ENCODE data around the gene TEAD3. TPM values are rescaled to one million over a fixed set of nuclear protein-coding genes. Genes with fewer than 3 reads are reported as not detected.

The TEAD3 gene
- total RNA-seq, 4 donors from 2014 or later: 10.2 to 107 (median 17.2) TPM

DNA sequence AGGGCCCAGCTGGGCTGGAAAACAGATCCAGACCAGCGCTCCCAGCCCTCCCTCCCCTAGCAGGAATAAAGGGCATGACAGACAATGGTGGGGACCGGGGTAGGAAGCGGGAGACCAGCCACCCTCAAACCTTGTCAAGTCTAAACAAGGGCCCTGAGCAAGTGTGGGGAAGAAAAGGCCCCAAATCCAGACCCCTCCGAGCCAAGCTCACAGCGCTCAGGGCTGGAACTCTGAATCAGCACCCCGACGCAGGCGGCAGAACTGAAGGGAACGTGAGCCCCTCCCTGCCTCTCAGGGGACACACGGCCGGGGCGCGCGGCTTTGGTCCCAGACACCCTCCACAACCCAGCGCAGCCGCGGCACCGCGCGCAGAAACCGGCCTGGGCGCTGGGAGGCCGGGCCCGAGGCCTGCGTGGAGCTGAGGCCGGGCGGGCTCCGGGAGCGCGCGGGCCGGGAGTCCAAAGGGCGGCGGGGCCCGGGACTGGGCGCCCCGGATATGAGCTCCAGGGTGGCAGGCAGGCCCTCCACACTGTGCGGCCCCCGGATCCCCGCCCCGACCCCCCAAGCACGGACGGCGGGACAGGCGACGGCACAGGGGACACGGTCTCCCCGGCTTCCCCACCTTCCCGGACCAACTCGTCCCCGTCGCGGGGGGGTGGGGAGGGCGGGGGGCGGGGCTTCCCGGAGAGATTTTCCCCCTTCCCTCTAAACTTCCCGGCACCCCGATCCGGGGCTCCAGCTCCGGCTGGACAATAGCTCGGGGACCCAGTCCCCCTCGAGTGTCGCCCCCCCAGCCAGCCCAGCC lies 641 bp downstream of the TEAD3 start:
- TF ChIP-seq POLR2A (IDR thresholded peaks at IDR 0.05): no peak
- TF ChIP-seq, protein P1, sequence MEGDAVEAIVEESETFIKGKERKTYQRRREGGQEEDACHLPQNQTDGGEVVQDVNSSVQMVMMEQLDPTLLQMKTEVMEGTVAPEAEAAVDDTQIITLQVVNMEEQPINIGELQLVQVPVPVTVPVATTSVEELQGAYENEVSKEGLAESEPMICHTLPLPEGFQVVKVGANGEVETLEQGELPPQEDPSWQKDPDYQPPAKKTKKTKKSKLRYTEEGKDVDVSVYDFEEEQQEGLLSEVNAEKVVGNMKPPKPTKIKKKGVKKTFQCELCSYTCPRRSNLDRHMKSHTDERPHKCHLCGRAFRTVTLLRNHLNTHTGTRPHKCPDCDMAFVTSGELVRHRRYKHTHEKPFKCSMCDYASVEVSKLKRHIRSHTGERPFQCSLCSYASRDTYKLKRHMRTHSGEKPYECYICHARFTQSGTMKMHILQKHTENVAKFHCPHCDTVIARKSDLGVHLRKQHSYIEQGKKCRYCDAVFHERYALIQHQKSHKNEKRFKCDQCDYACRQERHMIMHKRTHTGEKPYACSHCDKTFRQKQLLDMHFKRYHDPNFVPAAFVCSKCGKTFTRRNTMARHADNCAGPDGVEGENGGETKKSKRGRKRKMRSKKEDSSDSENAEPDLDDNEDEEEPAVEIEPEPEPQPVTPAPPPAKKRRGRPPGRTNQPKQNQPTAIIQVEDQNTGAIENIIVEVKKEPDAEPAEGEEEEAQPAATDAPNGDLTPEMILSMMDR (IDR thresholded peaks at IDR 0.05): no peak
- peak overlapping the region; percentile 98 to 100 for H3K27ac ChIP-seq
- intact Hi-C loops (cut with DNase I; ENCODE audit: low total_unique reads): no loop called here
- no peaks in the 10 kb centered on the region for H3K9me3 ChIP-seq
- peak; percentile 78 for DNase-seq
- H3K4me3 ChIP-seq: peak overlapping the region; percentile 50 to 88
- peaks cover 0 to 32% of the 10 kb centered on the region in 2 donors for H3K4me1 ChIP-seq
- H3K27me3 ChIP-seq: no peaks in the 10 kb centered on the region
- no peaks in the 10 kb centered on the region for H3K36me3 ChIP-seq

DNA sequence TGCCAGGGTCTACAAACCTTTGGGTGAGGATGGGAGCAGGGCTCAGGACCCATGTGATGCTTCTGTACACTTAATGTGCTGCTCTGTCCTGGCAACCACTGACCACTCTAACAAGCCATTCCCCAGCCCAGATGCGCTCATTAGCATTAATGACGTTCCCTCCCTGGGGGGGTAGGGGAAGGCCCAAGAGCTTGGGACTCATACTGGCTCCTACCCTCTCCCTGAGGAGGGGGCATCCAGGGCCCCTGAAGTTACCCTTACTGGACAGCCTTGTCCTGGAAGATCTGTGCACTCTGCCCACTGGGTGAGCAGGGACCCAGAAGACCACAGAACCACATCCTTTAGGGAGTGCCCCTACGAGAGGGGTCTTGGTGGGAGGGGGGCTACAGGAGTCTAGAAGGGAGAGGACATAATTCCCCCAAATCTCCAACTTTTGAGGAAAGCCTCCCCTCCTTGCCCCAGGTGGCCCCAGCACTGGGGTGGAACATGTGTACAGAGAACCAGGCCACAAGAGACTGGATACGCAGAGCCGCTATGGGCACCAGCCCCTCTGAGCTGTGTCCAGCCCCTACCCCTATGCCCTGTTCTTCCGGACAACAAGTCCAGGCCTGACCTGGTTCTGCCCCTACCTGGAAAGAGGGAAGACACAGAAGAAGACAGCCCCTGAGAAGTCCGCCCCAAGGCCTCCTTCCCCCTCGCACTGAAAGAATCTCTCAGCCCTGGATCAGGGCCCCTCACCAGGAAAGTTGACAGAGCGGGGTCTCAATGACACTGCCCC lies 1.4 kb downstream of the TEAD3 start:
- Histone ChIP-seq H3K9me3 (no peaks in the 10 kb centered on the region), H3K4me1 (peaks cover 0 to 34% of the 10 kb centered on the region in 2 donors), H3K27ac (peak overlapping the region; percentile 98 to 100), H3K36me3 (no peaks in the 10 kb centered on the region), H3K4me3 (peak overlapping the region; percentile 50 to 88), H3K27me3 (no peaks in the 10 kb centered on the region)
- TF ChIP-seq POLR2A (IDR thresholded peaks at IDR 0.05): peak in 1 of 2 donors; percentile 32
- TF ChIP-seq, protein P1 (IDR thresholded peaks at IDR 0.05): no peak
- DNase-seq: peak; percentile 54 to 75
- intact Hi-C loops (cut with DNase I; ENCODE audit: low total_unique reads): no loop called here

DNA sequence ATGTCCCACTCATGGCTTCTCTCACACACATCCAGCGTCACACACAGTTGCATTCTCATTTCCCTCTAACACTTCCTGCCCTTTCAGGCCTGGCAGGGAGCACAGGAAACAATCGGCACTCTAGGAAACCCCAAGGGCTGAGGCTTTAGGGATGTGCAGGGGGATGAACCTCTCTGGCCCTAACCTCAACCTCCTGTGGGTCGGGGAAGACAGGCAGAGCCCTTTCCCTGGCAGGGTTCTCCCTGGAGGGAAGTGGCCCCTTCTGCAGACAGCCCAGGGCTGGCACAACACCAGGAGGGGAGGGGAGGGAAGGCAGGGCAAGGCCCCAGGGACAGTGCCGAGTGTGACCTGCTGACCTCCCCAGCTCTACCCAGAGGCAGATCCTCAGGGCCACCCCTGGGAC lies 2.7 kb downstream of the TEAD3 start:
- intact Hi-C loops (cut with DNase I; ENCODE audit: low total_unique reads): no loop called here
- H3K36me3 ChIP-seq: no peaks in the 10 kb centered on the region
- H3K27me3 ChIP-seq: no peaks in the 10 kb centered on the region
- H3K4me3 ChIP-seq: peak overlapping the region; percentile 50 to 88
- no peaks in the 10 kb centered on the region for H3K9me3 ChIP-seq
- H3K27ac ChIP-seq: peak overlapping the region; percentile 98 to 100
- DNase-seq: peak in 1 of 2 donors; percentile 31
- peaks cover 0 to 42% of the 10 kb centered on the region in 2 donors for H3K4me1 ChIP-seq
- no peak for TF ChIP-seq POLR2A (IDR thresholded peaks at IDR 0.05)
- TF ChIP-seq, protein P1 (IDR thresholded peaks at IDR 0.05): no peak

DNA sequence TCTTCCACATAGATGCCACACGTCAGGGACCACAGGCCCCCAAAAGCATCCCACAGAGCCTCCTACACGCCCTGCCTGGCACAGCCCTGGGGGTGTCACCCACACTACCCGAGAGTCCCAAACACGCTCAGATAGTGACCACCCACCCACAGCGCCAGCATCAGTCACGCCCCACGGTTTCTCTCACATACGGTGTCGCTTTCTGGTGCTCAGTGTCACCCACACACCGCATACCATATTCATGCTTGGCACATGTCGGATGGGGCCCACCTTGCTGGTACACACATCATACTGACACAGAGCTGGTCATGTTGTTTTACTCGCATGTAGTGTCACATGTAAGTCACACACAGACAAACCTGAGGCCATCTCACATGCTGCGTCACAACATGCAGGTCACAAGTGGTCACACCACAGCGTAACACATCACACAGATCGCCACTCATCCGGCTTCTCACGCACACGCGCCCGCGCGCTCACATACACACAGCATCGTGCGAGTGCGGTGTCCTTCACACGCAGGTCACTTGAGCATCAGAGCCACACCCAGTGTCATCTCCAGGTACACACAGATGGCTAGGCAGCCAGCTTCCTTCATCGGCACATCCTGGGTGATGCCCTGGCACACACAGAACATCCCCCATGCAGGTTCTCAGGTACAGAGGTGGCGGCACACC lies 3.4 kb downstream of the TEAD3 start:
- TF ChIP-seq, protein P1 (IDR thresholded peaks at IDR 0.05): no peak
- TF ChIP-seq POLR2A (IDR thresholded peaks at IDR 0.05): no peak
- H3K36me3 ChIP-seq: no peaks in the 10 kb centered on the region
- intact Hi-C loops (cut with DNase I; ENCODE audit: low total_unique reads): no loop called here
- DNase-seq: no peak
- H3K4me1 ChIP-seq: peaks cover 0 to 42% of the 10 kb centered on the region in 2 donors
- H3K27ac ChIP-seq: peak overlapping the region; percentile 98 to 100
- no peak overlapping the region for H3K4me3 ChIP-seq
- H3K27me3 ChIP-seq: no peaks in the 10 kb centered on the region
- H3K9me3 ChIP-seq: no peaks in the 10 kb centered on the region
